Peyer's patch (tissue), 4 donors: ENCODE results near the gene SMAD9. TPM values are rescaled to one million over a fixed set of nuclear protein-coding genes. Genes with fewer than 3 reads are reported as not detected.
"Not testable (repeated sequence)": the region's sequence is repeated elsewhere in the genome, so short reads cannot be mapped to it uniquely, and the experiment has no call there.

Source experiments
- DNase-seq, 3 donors: peaks; one replicate each; pipeline ENCODE4 v3.0.0-alpha.2; 2017 to 2019
- H3K27ac ChIP-seq, 4 donors: fragments of 200-600 bp; sonication (generic); one replicate each; pipeline ENCODE4 v1.5.1; 2016 to 2019
- H3K27me3 ChIP-seq, 2 donors: fragments of 200-600 bp; sonication (generic); one replicate each; pipeline ENCODE4 v1.5.1; 2019
- H3K36me3 ChIP-seq, 3 donors: fragments of 200-600 bp; sonication (generic); one replicate each; pipeline ENCODE4 v1.5.1; 2016 to 2019
- H3K4me1 ChIP-seq, 4 donors: fragments of 200-600 bp; sonication (generic); one replicate each; pipeline ENCODE4 v1.5.1; 2016 to 2019
- H3K4me3 ChIP-seq, 4 donors: fragments of 200-600 bp; sonication (generic); 1 replicate in 3 of 4; 2 replicates in 1 of 4; pipeline ENCODE4 v1.5.1; 2016 to 2019; ENCODE audit warnings: mild to moderate bottlenecking in 1 of 4
- H3K9me3 ChIP-seq, 4 donors: fragments of 200-600 bp; sonication (generic); one replicate each; pipeline ENCODE4 v1.5.1; 2016 to 2019; ENCODE audit warnings: mild to moderate bottlenecking in 1 of 4
- CTCF ChIP-seq, 6 experiments: fragments of 450-650 bp in 4 of 6; fragments of 200-600 bp in 2 of 6; sonication (generic) in 1 of 6; IDR thresholded peaks; one replicate each; pipeline ENCODE4 v1.5.1; 2017 to 2019; ENCODE audit warnings: antibody characterized with exemption in 6 of 6, mild to moderate bottlenecking in 3 of 6, moderate library complexity in 1 of 6
- POLR2A ChIP-seq, 2 donors: fragments of 450-650 bp; IDR thresholded peaks; one replicate each; pipeline ENCODE4 v1.5.1; 2017; ENCODE audit warnings: antibody characterized with exemption in 2 of 2, mild to moderate bottlenecking in 2 of 2, moderate library complexity in 2 of 2
- total RNA-seq, 4 donors: library from RNA; depleted of rRNA; stranded (reverse); fragments of >200 nt; gene quantifications; one replicate each; pipeline ENCODE4 v1.1.0, GENCODE V29; 2016

SMAD9 gene
- total RNA-seq, 4 donors from 2014 or later = 3.2 to 10.7 (median 4.0) TPM

- no peaks in the 10 kb centered on the region for H3K4me1 ChIP-seq
- no peak for DNase-seq
- no peaks in the 10 kb centered on the region for H3K27me3 ChIP-seq
- no peak overlapping the region for H3K27ac ChIP-seq
- no peaks in the 10 kb centered on the region for H3K36me3 ChIP-seq
- TF ChIP-seq POLR2A (IDR thresholded peaks at IDR 0.05) = no peak
- TF ChIP-seq CTCF (IDR thresholded peaks at IDR 0.05) = no peak
- H3K4me3 ChIP-seq = no peak overlapping the region
- H3K9me3 ChIP-seq = no peaks in the 10 kb centered on the region
Measured at GRCh38 chr13:36885901-36886300, 34.1 kb downstream of the SMAD9 start.

- no peak for DNase-seq
- no peaks in the 10 kb centered on the region for H3K4me1 ChIP-seq
- H3K4me3 ChIP-seq = no peak overlapping the region
- TF ChIP-seq CTCF (IDR thresholded peaks at IDR 0.05) = no peak
- TF ChIP-seq POLR2A (IDR thresholded peaks at IDR 0.05) = no peak
- H3K36me3 ChIP-seq = no peaks in the 10 kb centered on the region
- no peaks in the 10 kb centered on the region for H3K27me3 ChIP-seq
- no peak overlapping the region for H3K27ac ChIP-seq
- H3K9me3 ChIP-seq = no peaks in the 10 kb centered on the region
Measured at GRCh38 chr13:36884235-36884634, 35.8 kb downstream of the SMAD9 start.

- H3K27me3 ChIP-seq = no peaks in the 10 kb centered on the region
- TF ChIP-seq POLR2A (IDR thresholded peaks at IDR 0.05) (no peak), CTCF (IDR thresholded peaks at IDR 0.05) (no peak)
Measured at GRCh38 chr13:36883824-36884223, 36.2 kb downstream of the SMAD9 start.

GRCh38 chr13:36883392-36883791 lies 36.6 kb downstream of the SMAD9 start:
- not testable (repeated sequence) for H3K36me3 ChIP-seq, DNase-seq, H3K4me1 ChIP-seq, H3K27me3 ChIP-seq, H3K27ac ChIP-seq, H3K4me3 ChIP-seq, H3K9me3 ChIP-seq

More at GRCh38 chr13:36883824-36884223, 36.2 kb downstream of the SMAD9 start:
- DNase-seq = no peak
- H3K27ac ChIP-seq = no peak overlapping the region
- H3K4me3 ChIP-seq = no peak overlapping the region
- H3K4me1 ChIP-seq = no peaks in the 10 kb centered on the region
- no peaks in the 10 kb centered on the region for H3K9me3 ChIP-seq
- no peaks in the 10 kb centered on the region for H3K36me3 ChIP-seq

GRCh38 chr13:36882829-36883390 lies 37.1 kb downstream of the SMAD9 start:
- no peak for DNase-seq
- Histone ChIP-seq H3K4me1 (no peaks in the 10 kb centered on the region), H3K36me3 (no peaks in the 10 kb centered on the region), H3K27ac (no peak overlapping the region), H3K4me3 (no peak overlapping the region), H3K27me3 (no peaks in the 10 kb centered on the region), H3K9me3 (no peaks in the 10 kb centered on the region)
- no peak for TF ChIP-seq POLR2A (IDR thresholded peaks at IDR 0.05)
- TF ChIP-seq CTCF (IDR thresholded peaks at IDR 0.05) = no peak

- Histone ChIP-seq H3K36me3 (no peaks in the 10 kb centered on the region), H3K27ac (no peak overlapping the region), H3K9me3 (no peaks in the 10 kb centered on the region), H3K4me1 (no peaks in the 10 kb centered on the region), H3K4me3 (no peak overlapping the region), H3K27me3 (no peaks in the 10 kb centered on the region)
- TF ChIP-seq CTCF (IDR thresholded peaks at IDR 0.05) = no peak
- TF ChIP-seq POLR2A (IDR thresholded peaks at IDR 0.05) = no peak
- DNase-seq = no peak
Measured at GRCh38 chr13:36880961-36881360, 39.1 kb downstream of the SMAD9 start.
